HL-60 (cell line): ENCODE results near the gene TERT.

Experiments
- DNase-seq, 2 experiments: peaks; one replicate each; pipeline ENCODE4 v3.0.0-alpha.2; 2010 to 2020; ENCODE audit warnings: low read depth in 1 of 2, low spot score in 1 of 2
- H3K27ac ChIP-seq: fragments of 250-450 bp; sonication (Bioruptor Pico); replicated peaks from 2 replicates; pipeline ENCODE4 v1.5.1; 2020; ENCODE audit warnings: mild to moderate bottlenecking, moderate library complexity
- H3K27me3 ChIP-seq: fragments of 250-450 bp; sonication (Bioruptor Pico); 2 replicates; pipeline ENCODE4 v1.5.1; 2021; ENCODE audit warnings: mild to moderate bottlenecking, moderate library complexity; ENCODE audit not compliant: insufficient read depth, poor library complexity, severe bottlenecking
- H3K4me3 ChIP-seq: replicated peaks from 2 replicates; pipeline ENCODE4 v1.5.1; 2011; ENCODE audit warnings: mild to moderate bottlenecking, control low read depth, low read length; ENCODE audit not compliant: insufficient read depth
- CTCF ChIP-seq: IDR thresholded peaks from one replicate; pipeline ENCODE4 v1.5.1; 2011; ENCODE audit warnings: low read length, control low read depth, inconsistent platforms; ENCODE audit not compliant: insufficient read depth
- GABPA ChIP-seq: IDR thresholded peaks from 2 replicates; pipeline ENCODE4 v1.6.1; 2012; ENCODE audit warnings: low read depth
- POLR2AphosphoS5 ChIP-seq: IDR thresholded peaks from 2 replicates; pipeline ENCODE4 v1.6.1; 2012; ENCODE audit warnings: low read depth
- SPI1 ChIP-seq: IDR thresholded peaks from 2 replicates; pipeline ENCODE4 v1.6.1; 2012; ENCODE audit warnings: low read depth, mild to moderate bottlenecking, borderline replicate concordance
- TF ChIP-seq, protein P1 (sequence below): IDR thresholded peaks from 2 replicates; pipeline ENCODE4 v1.6.1; 2012; ENCODE audit warnings: low read depth; ENCODE audit not compliant: insufficient replicate concordance

TERT gene

DNA sequence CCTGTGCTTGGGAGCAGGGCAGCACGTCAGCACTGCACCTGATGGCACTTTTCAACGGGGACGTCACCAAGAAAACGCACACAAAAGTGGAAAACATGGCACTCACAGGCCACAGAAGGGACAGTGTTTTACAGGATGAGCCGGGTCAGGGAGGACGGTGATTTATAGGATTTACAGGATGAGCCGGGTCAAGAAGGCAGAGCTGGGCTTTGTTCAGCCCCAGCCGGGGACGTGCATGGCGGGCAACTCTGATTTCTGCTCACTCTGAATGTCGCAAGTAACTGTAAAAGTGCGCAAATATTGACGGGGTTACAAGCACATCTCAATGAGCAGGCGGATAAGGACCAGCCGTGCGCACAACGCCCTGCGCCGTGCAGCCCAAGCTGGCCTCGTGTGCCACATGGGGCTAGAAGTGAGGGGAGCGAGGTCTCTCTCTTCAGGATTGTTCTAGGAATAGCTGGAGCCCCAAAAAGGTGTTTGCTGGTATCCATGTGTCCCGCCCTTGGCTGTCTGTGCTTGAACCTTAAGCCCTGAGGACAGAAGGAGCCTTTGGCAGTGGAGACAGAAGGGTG is 53.3 kb downstream of the TERT start:
- Histone ChIP-seq H3K27me3 (peaks cover 6% of the 10 kb centered on the region), H3K27ac (no peak overlapping the region), H3K4me3 (no peak overlapping the region)
- no peak for DNase-seq
- TF ChIP-seq, protein P1, sequence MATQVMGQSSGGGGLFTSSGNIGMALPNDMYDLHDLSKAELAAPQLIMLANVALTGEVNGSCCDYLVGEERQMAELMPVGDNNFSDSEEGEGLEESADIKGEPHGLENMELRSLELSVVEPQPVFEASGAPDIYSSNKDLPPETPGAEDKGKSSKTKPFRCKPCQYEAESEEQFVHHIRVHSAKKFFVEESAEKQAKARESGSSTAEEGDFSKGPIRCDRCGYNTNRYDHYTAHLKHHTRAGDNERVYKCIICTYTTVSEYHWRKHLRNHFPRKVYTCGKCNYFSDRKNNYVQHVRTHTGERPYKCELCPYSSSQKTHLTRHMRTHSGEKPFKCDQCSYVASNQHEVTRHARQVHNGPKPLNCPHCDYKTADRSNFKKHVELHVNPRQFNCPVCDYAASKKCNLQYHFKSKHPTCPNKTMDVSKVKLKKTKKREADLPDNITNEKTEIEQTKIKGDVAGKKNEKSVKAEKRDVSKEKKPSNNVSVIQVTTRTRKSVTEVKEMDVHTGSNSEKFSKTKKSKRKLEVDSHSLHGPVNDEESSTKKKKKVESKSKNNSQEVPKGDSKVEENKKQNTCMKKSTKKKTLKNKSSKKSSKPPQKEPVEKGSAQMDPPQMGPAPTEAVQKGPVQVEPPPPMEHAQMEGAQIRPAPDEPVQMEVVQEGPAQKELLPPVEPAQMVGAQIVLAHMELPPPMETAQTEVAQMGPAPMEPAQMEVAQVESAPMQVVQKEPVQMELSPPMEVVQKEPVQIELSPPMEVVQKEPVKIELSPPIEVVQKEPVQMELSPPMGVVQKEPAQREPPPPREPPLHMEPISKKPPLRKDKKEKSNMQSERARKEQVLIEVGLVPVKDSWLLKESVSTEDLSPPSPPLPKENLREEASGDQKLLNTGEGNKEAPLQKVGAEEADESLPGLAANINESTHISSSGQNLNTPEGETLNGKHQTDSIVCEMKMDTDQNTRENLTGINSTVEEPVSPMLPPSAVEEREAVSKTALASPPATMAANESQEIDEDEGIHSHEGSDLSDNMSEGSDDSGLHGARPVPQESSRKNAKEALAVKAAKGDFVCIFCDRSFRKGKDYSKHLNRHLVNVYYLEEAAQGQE: no peak
- TF ChIP-seq CTCF (no peak), GABPA (no peak), POLR2AphosphoS5 (no peak), SPI1 (no peak)

GRCh38 chr5:1240496-1241260 is 54.2 kb downstream of the TERT start:
- TF ChIP-seq CTCF: no peak
- TF ChIP-seq SPI1: no peak
- TF ChIP-seq GABPA: no peak
- TF ChIP-seq POLR2AphosphoS5: no peak
- TF ChIP-seq, protein P1: no peak
- Histone ChIP-seq H3K4me3 (no peak overlapping the region), H3K27ac (no peak overlapping the region), H3K27me3 (no peaks in the 10 kb centered on the region)
- DNase-seq: no peak

DNA sequence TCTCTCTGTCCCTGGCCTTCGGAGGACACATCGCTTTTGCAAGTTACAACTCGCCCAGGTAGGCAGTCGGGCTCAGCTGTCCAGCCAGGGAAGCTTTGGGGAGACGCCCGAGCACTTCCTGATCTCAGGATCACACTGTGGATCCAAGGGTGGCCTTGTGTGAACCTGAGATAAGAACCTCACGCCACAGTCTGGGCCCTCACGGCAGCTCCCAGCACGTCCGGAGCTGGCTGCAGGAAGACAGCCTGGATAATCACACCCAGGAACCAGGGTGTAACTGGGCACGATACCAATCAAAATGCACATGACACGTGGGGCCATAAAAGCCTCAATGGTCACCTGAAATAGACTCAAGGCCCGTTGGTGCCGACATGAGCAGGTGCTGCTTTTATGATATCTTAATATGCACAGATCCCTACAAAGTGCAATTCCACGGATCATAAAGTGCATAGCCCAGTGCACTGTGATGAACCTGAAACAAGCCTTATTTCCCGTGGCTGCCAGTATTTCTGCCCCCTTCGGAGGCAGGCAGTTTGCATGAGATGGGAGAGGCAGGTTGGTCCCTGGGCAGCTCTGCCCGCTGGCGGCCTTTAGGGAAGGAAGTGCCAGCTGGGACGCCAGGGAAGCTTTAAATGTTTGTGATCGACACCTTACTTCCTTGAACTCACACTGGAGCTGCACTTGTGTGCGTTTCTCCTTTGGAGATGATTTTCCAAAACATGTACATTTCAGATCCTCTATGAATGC is 55.2 kb downstream of the TERT start:
- H3K4me3 ChIP-seq: no peak overlapping the region
- TF ChIP-seq GABPA (no peak), SPI1 (no peak), POLR2AphosphoS5 (no peak), CTCF (no peak)
- TF ChIP-seq, protein P1: no peak
- no peak overlapping the region for H3K27ac ChIP-seq
- no peaks in the 10 kb centered on the region for H3K27me3 ChIP-seq
- DNase-seq: no peak
